DMS 273 (cell line): ENCODE results near the gene TCF4.
A peak's percentile ranks its signal among the peaks of the same experiment; 100 is the strongest.

Experiments used
- DNase-seq: peaks from one replicate; lab custom pipeline; 2025; ENCODE audit not compliant: unreplicated experiment; lab: John Stamatoyannopoulos, UW

The TCF4 gene

GRCh38 chr18:55307505-55307904 is 280.5 kb downstream of the TCF4 start:
- DNase-seq = no peak

GRCh38 chr18:55306359-55307024 is 281.5 kb downstream of the TCF4 start:
- no peak for DNase-seq

GRCh38 chr18:55302167-55302833 is 285.7 kb downstream of the TCF4 start:
- no peak for DNase-seq

GRCh38 chr18:55301824-55302166 is 286.2 kb downstream of the TCF4 start:
- no peak for DNase-seq

GRCh38 chr18:55300936-55301531 is 287.0 kb downstream of the TCF4 start:
- DNase-seq = no peak

- no peak for DNase-seq
Measured at GRCh38 chr18:55300421-55300935, 287.5 kb downstream of the TCF4 start.

- DNase-seq = no peak
Measured at GRCh38 chr18:55296778-55297177, 291.2 kb downstream of the TCF4 start.

GRCh38 chr18:55296115-55296514 is 291.9 kb downstream of the TCF4 start:
- no peak for DNase-seq

- no peak for DNase-seq
Measured at GRCh38 chr18:55290898-55291297, 297.1 kb downstream of the TCF4 start.

GRCh38 chr18:55289775-55290174 is 298.2 kb downstream of the TCF4 start:
- no peak for DNase-seq

GRCh38 chr18:55289048-55289447 is 298.9 kb downstream of the TCF4 start:
- no peak for DNase-seq

GRCh38 chr18:55287935-55288868 is 299.8 kb downstream of the TCF4 start:
- DNase-seq = no peak

GRCh38 chr18:55287149-55287806 is 300.7 kb downstream of the TCF4 start:
- DNase-seq = no peak

GRCh38 chr18:55286257-55286825 is 301.7 kb downstream of the TCF4 start:
- DNase-seq = no peak

- DNase-seq = no peak
Measured at GRCh38 chr18:55284614-55285013, 303.4 kb downstream of the TCF4 start.

- no peak for DNase-seq
Measured at GRCh38 chr18:55283309-55283708, 304.7 kb downstream of the TCF4 start.

GRCh38 chr18:55280503-55280902 is 307.5 kb downstream of the TCF4 start:
- peak; percentile 82 for DNase-seq

GRCh38 chr18:55275039-55275901 is 312.7 kb downstream of the TCF4 start:
- DNase-seq = peak; percentile 15

- no peak for DNase-seq
Measured at GRCh38 chr18:55272510-55273243, 315.3 kb downstream of the TCF4 start.
